Heart left ventricle (tissue), 16 donors: Measurements from ENCODE around the gene G3BP1. TPM values are rescaled to one million over a fixed set of nuclear protein-coding genes. Genes with fewer than 3 reads are reported as not detected.

ENCODE experiments used
- ATAC-seq, 4 donors: fragments of 200-7000 bp; cut with Tn5 transposase; one replicate each; pipeline ENCODE4 v1.9.1; 2020 to 2022; ENCODE audit warnings: moderate library complexity in 4 of 4, mild to moderate bottlenecking in 3 of 4, moderate number of reproducible peaks in 1 of 4
- DNase-seq, 5 donors: peaks; one replicate each; pipeline ENCODE4 v3.0.0-alpha.2; 2020
- H3K27ac ChIP-seq, 12 donors: fragments of 200-600 bp; sonication (generic) in 4 of 12; one replicate each; pipeline versions ENCODE4 v1.5.0 to v1.8.0; 2016 to 2022; ENCODE audit warnings: mild to moderate bottlenecking in 2 of 12
- H3K27me3 ChIP-seq, 9 donors: fragments of 200-600 bp; sonication (generic) in 2 of 9; one replicate each; pipeline versions ENCODE4 v1.5.1 to v1.8.0; 2016 to 2022; ENCODE audit warnings: mild to moderate bottlenecking in 3 of 9
- H3K36me3 ChIP-seq, 9 donors: fragments of 200-600 bp; sonication (generic) in 2 of 9; one replicate each; pipeline versions ENCODE4 v1.5.0 to v1.8.0; 2018 to 2022; ENCODE audit warnings: mild to moderate bottlenecking in 2 of 9
- H3K4me1 ChIP-seq, 12 donors: fragments of 200-600 bp; sonication (generic) in 4 of 12; one replicate each; pipeline versions ENCODE4 v1.5.0 to v1.8.0; 2016 to 2022; ENCODE audit warnings: mild to moderate bottlenecking in 3 of 12
- H3K4me3 ChIP-seq, 12 donors: fragments of 200-600 bp; sonication (generic) in 4 of 12; one replicate each; pipeline versions ENCODE4 v1.5.0 to v1.8.0; 2017 to 2022; ENCODE audit warnings: mild to moderate bottlenecking in 9 of 12, moderate library complexity in 4 of 12
- H3K9me3 ChIP-seq, 12 donors: fragments of 200-600 bp; sonication (generic) in 4 of 12; one replicate each; pipeline versions ENCODE4 v1.5.0 to v1.8.0; 2016 to 2022; ENCODE audit warnings: mild to moderate bottlenecking in 1 of 12
- CTCF ChIP-seq, 12 donors: fragments of 200-600 bp; sonication (generic) in 4 of 12; IDR thresholded peaks; one replicate each; pipeline versions ENCODE4 v1.5.0 to v1.8.0; 2018 to 2022; ENCODE audit warnings: antibody characterized with exemption in 12 of 12, mild to moderate bottlenecking in 5 of 12
- POLR2A ChIP-seq, 2 donors: fragments of 450-650 bp; IDR thresholded peaks; one replicate each; pipeline ENCODE4 v1.6.1; 2017; ENCODE audit warnings: antibody characterized with exemption in 2 of 2, mild to moderate bottlenecking in 2 of 2, moderate library complexity in 2 of 2
- WGBS, 4 donors: extraction: QIAGEN DNeasy Blood & Tissue Kit in 2 of 4; methylation state at CpG; one replicate each; pipeline versions ENCODE4 v1.1.5 to v1.1.7; 2013 to 2018; 5-methylcytosine and 5-hydroxymethylcytosine counted together
- intact Hi-C, 10 donors: fragments of 100-400 bp; cut with DNase I; formaldehyde crosslinking; loops; one replicate each; pipeline versions ENCODE4 v1.11.1 to v1.14.2; 2022
- polyA plus RNA-seq, 2 donors: library from polyadenylated mRNA; stranded (reverse); fragments of 200-250 nt; gene quantifications; one replicate each; pipeline ENCODE4 v1.2.3, GENCODE V29; 2013
- total RNA-seq, 9 donors: library from RNA; depleted of rRNA in 2 of 9; stranded (reverse); fragments of >200 nt in 2 of 9; fragmentation: NEBNext Ultra II Directional in 3 of 9; extraction: Animal tissue kit (Norgen Biotek cat#: 25700) in 3 of 9; gene quantifications; one replicate each; pipeline versions ENCODE4 v1.1.0 to v1.2.4, GENCODE V29; 2016 to 2023
- donor health status: ischemic (EF 13 %, LVEDD 7.1; RV severe dilation, severe dysfunction).
- donor health status: healthy with polysubstance abuse.
- donor health status: DM: no; HTN: yes; CAD: no.
- donor health status: DM: no; HTN: no; CAD: no.
- donor health status: ischemic (EF 25% LVEDD 6.9; RV normal size, moderate dysfunction).
- donor health status: ischemic (EF 25% LVEDD 5.7; RV mildly dilated, moderate dysfunction).
- donor health status: healthy.
- donor health status: DM: yes; HTN: yes; CAD: no.
- donor health status: ischemic (EF 35%, LVEDD 5.7; RV mildly dilated, moderate dysfunction).
- donor health status: nonischemic (EF 11% LVEDD 7.7; RV severe dilation, severe dysfunction).
- donor health status: DM: yes; HTN: yes; CAD: no.
- donor health status: PGD.
- donor health status: ischemic (EF 29% LVEDD 5.4; RV normal size, mild dysfunction).
- donor health status: nonischemic (EF 23%, LVEDD 6.1; RV moderate dilation, normal function).

Gene G3BP1
- total and polyA plus RNA-seq, 11 donors = 12.7 to 133 (median 96.4) TPM

GRCh38 chr5:151730381-151730780 lies 41.4 kb upstream of the G3BP1 start:
- Histone ChIP-seq H3K36me3 (peaks cover 0 to 8% (median 0%) of the 10 kb centered on the region in 9 donors), H3K4me3 (no peak overlapping the region), H3K9me3 (peaks cover 0 to 14% (median 0%) of the 10 kb centered on the region in 12 donors), H3K4me1 (no peaks in the 10 kb centered on the region), H3K27ac (no peak overlapping the region), H3K27me3 (no peaks in the 10 kb centered on the region)
- no peak for DNase-seq
- TF ChIP-seq CTCF (IDR thresholded peaks at IDR 0.05) (no peak), POLR2A (IDR thresholded peaks at IDR 0.05) (no peak)
- intact Hi-C loops = no loop called here
- WGBS, 4 donors = 91 to 100% (median 94%) methylated on average over 7 of the region's 7 CpGs
- ATAC-seq = no peak

- H3K4me3 ChIP-seq = no peak overlapping the region
- DNase-seq = no peak
- H3K9me3 ChIP-seq = peaks cover 0 to 14% (median 0%) of the 10 kb centered on the region in 12 donors
- TF ChIP-seq CTCF (IDR thresholded peaks at IDR 0.05) (no peak), POLR2A (IDR thresholded peaks at IDR 0.05) (no peak)
- ATAC-seq = no peak
- H3K27me3 ChIP-seq = no peaks in the 10 kb centered on the region
- H3K4me1 ChIP-seq = peaks cover 0 to 5% (median 0%) of the 10 kb centered on the region in 12 donors
- WGBS, 4 donors = 93 to 96% (median 95%) methylated on average over 9 of the region's 9 CpGs
- H3K36me3 ChIP-seq = peaks cover 0 to 8% (median 0%) of the 10 kb centered on the region in 9 donors
- no peak overlapping the region for H3K27ac ChIP-seq
- intact Hi-C loops = no loop called here
These were observed 38.2 kb upstream of the G3BP1 start for GRCh38 chr5:151733358-151734063.

- 84 to 96% (median 95%) methylated on average over 3 of the region's 3 CpGs for WGBS, 4 donors
- Histone ChIP-seq H3K4me3 (no peak overlapping the region), H3K9me3 (peaks cover 0 to 14% (median 0%) of the 10 kb centered on the region in 12 donors), H3K4me1 (peaks cover 0 to 9% (median 0%) of the 10 kb centered on the region in 12 donors), H3K27ac (no peak overlapping the region), H3K36me3 (peaks cover 0 to 8% (median 0%) of the 10 kb centered on the region in 9 donors), H3K27me3 (no peaks in the 10 kb centered on the region)
- intact Hi-C loops = no loop called here
- DNase-seq = no peak
- ATAC-seq = no peak
- TF ChIP-seq CTCF (IDR thresholded peaks at IDR 0.05) (no peak), POLR2A (IDR thresholded peaks at IDR 0.05) (no peak)
These were observed 37.7 kb upstream of the G3BP1 start for GRCh38 chr5:151734064-151734408.

GRCh38 chr5:151735646-151736045 lies 36.1 kb upstream of the G3BP1 start:
- TF ChIP-seq CTCF (IDR thresholded peaks at IDR 0.05) (no peak), POLR2A (IDR thresholded peaks at IDR 0.05) (no peak)
- peaks cover 0 to 4% (median 0%) of the 10 kb centered on the region in 9 donors for H3K36me3 ChIP-seq
- H3K9me3 ChIP-seq = no peaks in the 10 kb centered on the region
- ATAC-seq = no peak
- WGBS, 4 donors = 82 to 100% (median 95%) methylated on average over 1 of the region's 1 CpG
- H3K4me3 ChIP-seq = no peak overlapping the region
- DNase-seq = no peak
- peaks cover 0 to 25% (median 9%) of the 10 kb centered on the region in 12 donors for H3K4me1 ChIP-seq
- H3K27me3 ChIP-seq = no peaks in the 10 kb centered on the region
- intact Hi-C loops = no loop called here
- H3K27ac ChIP-seq = no peak overlapping the region
